GM12801 (cell line): Measurements from ENCODE around the gene CIPC.

Experiments
- TF ChIP-seq, protein P1 (sequence below): IDR thresholded peaks from one replicate; pipeline ENCODE4 v1.5.1; 2011; ENCODE audit warnings: control low read depth; ENCODE audit not compliant: insufficient read length; ENCODE audit errors: extremely low read depth

CIPC gene

DNA sequence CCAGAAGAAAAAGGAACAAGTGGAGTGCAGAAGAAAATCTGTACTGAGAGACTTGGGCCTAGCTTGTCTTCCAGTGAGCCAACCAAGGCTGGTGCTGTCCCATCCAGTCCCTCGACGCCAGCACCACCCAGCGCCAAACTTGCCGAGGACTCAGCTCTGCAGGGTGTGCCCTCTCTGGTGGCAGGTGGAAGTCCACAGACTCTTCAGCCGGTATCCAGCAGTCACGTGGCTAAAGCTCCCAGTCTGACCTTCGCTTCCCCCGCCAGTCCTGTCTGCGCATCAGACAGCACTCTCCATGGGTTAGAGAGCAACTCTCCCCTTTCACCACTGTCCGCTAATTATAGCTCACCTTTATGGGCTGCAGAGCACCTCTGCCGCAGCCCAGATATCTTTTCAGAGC is 15.6 kb downstream of the CIPC start:
- TF ChIP-seq, protein P1, sequence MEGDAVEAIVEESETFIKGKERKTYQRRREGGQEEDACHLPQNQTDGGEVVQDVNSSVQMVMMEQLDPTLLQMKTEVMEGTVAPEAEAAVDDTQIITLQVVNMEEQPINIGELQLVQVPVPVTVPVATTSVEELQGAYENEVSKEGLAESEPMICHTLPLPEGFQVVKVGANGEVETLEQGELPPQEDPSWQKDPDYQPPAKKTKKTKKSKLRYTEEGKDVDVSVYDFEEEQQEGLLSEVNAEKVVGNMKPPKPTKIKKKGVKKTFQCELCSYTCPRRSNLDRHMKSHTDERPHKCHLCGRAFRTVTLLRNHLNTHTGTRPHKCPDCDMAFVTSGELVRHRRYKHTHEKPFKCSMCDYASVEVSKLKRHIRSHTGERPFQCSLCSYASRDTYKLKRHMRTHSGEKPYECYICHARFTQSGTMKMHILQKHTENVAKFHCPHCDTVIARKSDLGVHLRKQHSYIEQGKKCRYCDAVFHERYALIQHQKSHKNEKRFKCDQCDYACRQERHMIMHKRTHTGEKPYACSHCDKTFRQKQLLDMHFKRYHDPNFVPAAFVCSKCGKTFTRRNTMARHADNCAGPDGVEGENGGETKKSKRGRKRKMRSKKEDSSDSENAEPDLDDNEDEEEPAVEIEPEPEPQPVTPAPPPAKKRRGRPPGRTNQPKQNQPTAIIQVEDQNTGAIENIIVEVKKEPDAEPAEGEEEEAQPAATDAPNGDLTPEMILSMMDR: no peak

DNA sequence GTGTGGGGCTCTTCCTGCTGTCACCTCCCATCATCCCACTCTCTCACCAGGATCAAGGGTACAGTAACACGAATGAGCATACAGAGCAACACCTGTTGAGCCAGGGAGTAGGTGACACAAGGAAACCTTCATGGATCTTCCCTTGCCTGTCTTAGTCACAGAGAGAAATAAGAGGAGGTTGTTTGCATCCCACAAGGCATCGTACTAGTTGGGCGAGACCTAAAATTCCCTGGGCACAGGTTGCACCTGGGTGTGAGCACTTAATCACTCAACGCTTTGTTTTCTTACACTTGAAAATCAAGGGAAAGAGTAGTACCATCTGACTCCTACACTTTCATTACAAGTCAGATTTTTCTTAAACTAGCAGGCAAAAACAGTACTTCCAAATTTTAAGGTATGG is 16.6 kb downstream of the CIPC start:
- TF ChIP-seq, protein P1: no peak

DNA sequence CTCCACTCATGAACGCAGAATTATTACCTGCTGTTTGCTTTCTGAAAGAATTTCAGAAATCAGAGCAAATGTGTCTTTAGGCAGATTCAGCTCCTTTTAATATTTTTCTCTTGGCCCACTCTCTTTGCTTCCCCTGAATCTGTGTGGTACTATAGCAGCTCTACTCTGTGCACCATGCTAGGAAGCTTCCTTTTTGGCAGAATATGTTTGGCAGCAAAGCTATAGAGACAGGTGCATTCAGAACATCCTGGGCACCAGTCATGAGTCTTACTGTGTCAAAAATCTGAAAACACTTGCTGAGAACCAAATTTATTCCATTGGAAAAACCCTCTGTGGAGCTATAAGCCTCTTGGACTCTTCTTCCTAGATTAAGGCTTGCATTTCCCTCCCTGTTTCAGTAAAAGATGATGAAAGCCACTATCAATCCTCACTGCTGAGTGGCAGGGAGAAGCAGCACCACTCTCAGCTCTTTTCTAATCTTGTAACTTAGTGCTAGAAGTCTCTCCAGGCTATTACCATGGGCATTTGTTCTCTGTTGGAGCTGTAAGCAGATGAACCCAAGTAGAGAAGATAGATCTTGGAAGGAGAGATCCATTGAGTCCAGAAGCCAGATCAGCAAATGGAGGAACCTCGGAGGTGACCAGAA is 18.2 kb downstream of the CIPC start:
- TF ChIP-seq, protein P1: no peak

DNA sequence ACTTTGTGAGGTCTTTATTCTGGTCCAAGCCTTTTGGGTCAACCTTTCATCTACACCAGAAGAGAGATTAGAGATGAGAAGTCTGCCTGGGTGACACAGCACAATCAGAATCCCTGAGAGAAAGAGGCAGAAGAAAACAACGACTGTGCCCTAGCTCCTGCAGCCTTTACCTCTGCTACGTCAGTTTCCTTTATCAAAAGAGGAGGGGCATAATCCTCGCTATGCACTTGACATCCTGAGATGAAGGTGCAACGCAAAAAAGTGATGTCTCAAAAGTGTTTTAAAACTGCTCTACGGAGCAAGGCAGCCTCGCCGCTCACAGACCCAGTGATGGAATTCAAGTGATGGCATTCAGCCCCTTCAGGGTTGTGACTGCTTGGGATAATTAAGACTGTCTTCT is 21.8 kb downstream of the CIPC start:
- TF ChIP-seq, protein P1: no peak

DNA sequence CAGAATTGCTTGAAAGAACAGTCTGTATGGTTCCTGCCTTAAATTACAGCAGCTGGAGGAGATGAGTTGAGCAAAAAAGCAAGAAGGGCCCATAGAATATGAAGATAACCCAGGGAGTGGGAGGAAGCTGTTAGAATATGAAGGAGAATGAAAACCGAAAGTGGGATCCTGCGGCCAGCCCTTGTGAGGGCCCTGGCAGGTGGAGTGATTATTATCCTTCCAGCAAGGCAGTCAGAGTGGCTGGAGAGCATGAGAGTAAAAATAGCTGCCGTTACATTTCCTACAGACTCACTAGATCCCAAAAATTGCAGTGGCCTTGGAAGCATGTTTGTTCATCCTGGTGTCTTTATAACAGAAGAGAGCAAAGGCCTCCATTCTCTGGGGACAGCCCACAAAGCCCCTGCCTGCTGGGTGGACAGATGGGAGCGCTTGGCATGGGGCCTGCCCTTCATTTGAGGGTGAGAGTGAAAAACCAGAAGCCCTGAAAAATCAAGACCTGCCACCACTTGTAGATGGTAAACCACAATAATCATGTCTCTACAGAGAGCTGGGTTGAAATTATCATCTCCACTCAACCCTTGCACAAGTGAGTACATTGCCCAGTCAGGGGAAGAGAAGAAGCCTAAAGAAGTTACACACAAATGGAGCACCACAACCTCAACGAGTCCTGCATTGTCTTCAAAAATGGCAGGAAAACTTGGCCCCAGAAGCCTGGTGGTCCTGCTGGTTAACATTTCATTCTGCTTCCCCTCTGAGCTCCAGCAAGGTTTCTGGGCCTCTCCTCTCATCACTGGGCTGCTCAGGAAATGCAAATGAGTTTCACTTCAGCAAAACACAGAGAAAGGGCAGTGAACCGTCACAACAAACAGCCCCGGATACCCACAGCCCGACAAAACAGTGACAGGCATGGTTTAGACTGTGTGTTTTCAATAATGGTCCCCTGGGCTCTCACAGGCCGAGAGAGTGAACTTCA is 23.0 kb downstream of the CIPC start:
- TF ChIP-seq, protein P1: no peak

DNA sequence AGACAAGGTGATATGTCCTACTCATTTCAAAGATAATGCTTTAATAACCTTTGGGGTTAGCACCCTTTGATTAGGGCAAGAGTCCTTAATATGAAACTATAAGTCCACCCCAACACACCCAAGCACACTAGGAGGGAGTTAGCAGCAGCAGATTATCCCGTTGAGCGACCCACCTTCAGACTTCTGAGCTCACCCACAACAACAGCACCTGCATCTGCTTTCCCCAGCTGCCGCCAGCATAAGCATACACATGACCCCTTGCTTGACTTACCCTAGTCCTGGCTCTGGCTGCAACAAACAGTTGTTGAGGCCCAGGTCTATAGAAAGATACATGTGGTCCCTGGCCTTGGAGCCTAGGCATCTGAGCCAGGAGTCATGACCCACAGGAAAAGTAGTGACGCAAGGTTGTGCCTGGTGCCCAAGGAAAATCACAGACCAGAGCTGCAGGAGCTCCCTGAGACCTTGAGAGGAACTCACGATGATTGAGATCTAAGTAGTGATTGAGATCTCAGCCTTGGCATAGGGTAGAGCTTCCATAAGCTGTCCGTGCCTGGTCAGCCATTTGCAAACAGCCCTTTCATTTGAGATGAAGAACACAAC is 24.6 kb downstream of the CIPC start:
- TF ChIP-seq, protein P1: no peak

DNA sequence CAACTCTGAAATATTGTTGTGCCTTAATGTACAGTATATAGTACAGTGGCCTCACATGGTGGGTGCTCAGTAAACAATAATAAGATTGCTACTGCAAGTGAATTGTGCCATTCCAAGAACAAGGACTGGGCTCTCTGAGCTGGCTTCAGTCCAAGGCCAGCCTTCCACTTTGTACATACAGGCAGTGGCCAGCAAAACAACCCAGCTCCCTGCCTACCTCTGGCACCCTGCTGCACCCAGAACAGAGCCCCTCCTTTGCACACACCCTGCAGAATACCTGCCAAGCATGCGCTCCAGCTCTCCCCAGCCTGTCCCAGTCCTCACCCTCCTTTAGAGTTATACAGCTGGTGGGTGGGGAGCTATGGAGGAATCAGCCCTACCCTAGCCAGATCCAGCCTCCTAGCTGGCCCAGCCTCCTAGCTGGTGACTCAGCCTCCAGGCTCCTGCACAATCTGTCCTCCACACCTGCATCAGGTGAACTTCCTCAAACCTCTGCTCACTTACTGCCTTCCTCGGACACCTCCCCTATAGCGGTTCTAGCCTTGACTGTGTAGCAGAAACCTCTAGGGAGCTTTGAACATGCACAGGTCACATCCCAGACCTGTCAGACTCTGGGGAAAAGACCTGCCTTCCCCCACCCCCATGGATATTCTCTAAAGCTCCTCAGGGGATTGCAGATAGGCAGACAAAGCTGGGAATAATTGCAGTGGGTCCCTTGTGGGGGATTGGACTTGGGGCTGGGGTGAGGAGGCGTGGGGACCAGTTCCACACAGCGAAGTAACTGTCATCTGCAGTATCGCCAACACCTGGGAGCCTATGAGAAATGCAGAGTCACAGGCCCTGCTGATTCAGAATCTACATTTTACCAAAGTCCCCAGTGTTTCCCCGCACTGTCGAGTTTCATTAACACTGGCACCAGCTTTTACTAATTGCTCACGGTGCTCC is 25.6 kb downstream of the CIPC start:
- TF ChIP-seq, protein P1: no peak
